ENCODE measurements around the gene GRB10. TPM values are rescaled to one million over a fixed set of nuclear protein-coding genes. Genes with fewer than 3 reads are reported as not detected.

GRB10 gene
- total and polyA plus RNA-seq, 4 donors, result 10.7 to 53.1 (median 17.5) TPM

- TF ChIP-seq, protein P1, sequence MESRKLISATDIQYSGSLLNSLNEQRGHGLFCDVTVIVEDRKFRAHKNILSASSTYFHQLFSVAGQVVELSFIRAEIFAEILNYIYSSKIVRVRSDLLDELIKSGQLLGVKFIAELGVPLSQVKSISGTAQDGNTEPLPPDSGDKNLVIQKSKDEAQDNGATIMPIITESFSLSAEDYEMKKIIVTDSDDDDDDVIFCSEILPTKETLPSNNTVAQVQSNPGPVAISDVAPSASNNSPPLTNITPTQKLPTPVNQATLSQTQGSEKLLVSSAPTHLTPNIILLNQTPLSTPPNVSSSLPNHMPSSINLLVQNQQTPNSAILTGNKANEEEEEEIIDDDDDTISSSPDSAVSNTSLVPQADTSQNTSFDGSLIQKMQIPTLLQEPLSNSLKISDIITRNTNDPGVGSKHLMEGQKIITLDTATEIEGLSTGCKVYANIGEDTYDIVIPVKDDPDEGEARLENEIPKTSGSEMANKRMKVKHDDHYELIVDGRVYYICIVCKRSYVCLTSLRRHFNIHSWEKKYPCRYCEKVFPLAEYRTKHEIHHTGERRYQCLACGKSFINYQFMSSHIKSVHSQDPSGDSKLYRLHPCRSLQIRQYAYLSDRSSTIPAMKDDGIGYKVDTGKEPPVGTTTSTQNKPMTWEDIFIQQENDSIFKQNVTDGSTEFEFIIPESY (IDR thresholded peaks at IDR 0.05), result no peak
- TF ChIP-seq GABPA (IDR thresholded peaks at IDR 0.05 in 1 of 2, conservative IDR thresholded peaks at IDR 0.05 in 1 of 2) (no peak), HNF4G (IDR thresholded peaks at IDR 0.05) (peak; percentile 86), NR2F2 (IDR thresholded peaks at IDR 0.05) (peak; percentile 78), YY1 (IDR thresholded peaks at IDR 0.05) (peak; percentile 49), FOXA2 (IDR thresholded peaks at IDR 0.05) (no peak), JUND (IDR thresholded peaks at IDR 0.05) (peak in 1 of 2 donors; percentile 56), EGR1 (IDR thresholded peaks at IDR 0.05; ENCODE audit: low read depth in 2 of 2) (no peak)
These were observed 221.8 kb downstream of the GRB10 start (continued) for GRCh38 chr7:50560865-50561351.

DNA sequence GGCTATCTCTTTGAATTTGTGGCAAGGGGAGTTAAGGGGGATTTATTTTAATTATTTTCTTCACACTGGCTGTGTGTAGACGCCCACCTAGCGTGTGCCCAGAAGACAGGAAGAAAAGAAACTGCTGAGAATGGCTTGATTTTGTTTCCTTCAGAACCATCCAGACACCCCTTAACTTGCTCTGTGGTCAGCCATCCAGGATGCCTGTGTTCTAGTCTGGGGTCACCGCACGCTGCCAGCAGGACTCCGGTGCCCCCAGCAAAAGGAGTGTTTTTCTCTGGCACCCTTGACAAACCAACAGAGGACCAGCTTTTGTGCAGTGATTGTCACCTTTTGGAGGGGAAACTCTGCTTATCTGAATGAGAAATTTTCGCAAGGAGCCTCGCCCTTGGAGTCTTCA lies 222.8 kb downstream of the GRB10 start:
- no peak for DNase-seq (ENCODE audit: low spot score)
- Histone ChIP-seq H3K9me3 (ENCODE audit: control insufficient read depth in 4 of 4, low read length in 3 of 4) (no peaks in the 10 kb centered on the region), H3K36me3 (ENCODE audit: control insufficient read depth in 4 of 4, insufficient read depth in 3 of 4, low read depth in 1 of 4, low read length in 3 of 4) (no peaks in the 10 kb centered on the region), H3K27me3 (ENCODE audit: control insufficient read depth in 4 of 4, insufficient read depth in 4 of 4, low read length in 3 of 4) (no peaks in the 10 kb centered on the region), H3K9ac (ENCODE audit: low read depth in 1 of 2, low read length in 2 of 2) (no peak overlapping the region), H3K27ac (ENCODE audit: low read depth in 1 of 2, low read length in 2 of 2) (no peak overlapping the region), H3K4me1 (ENCODE audit: control insufficient read depth in 4 of 4, insufficient read depth in 4 of 4, low read length in 3 of 4) (peaks cover 9 to 54% (median 41%) of the 10 kb centered on the region in 4 donors), H3K4me3 (ENCODE audit: low read depth in 1 of 3, low read length in 3 of 3) (no peak overlapping the region)
- no peak for TF ChIP-seq YY1 (IDR thresholded peaks at IDR 0.05)
- TF ChIP-seq GABPA (IDR thresholded peaks at IDR 0.05 in 1 of 2, conservative IDR thresholded peaks at IDR 0.05 in 1 of 2), result no peak
- TF ChIP-seq FOXA2 (IDR thresholded peaks at IDR 0.05), result no peak
- no peak for TF ChIP-seq HNF4A (conservative IDR thresholded peaks at IDR 0.05)
- no peak for TF ChIP-seq NR2F2 (IDR thresholded peaks at IDR 0.05)
- no peak for TF ChIP-seq JUND (IDR thresholded peaks at IDR 0.05)
- TF ChIP-seq HNF4G (IDR thresholded peaks at IDR 0.05), result no peak
- no peak for TF ChIP-seq FOXA1 (IDR thresholded peaks at IDR 0.05)
- no peak for TF ChIP-seq MAX (IDR thresholded peaks at IDR 0.05)
- no peak for TF ChIP-seq CTCF (IDR thresholded peaks at IDR 0.05; ENCODE audit: low read depth, low read length, missing input control)
- no peak for TF ChIP-seq SP1 (IDR thresholded peaks at IDR 0.05)
- TF ChIP-seq, protein P1 (IDR thresholded peaks at IDR 0.05), result no peak
- TF ChIP-seq RAD21 (IDR thresholded peaks at IDR 0.05), result no peak
- TF ChIP-seq RXRA (IDR thresholded peaks at IDR 0.05), result no peak
- no peak for TF ChIP-seq TAF1 (conservative IDR thresholded peaks at IDR 0.05)
- no peak for TF ChIP-seq EGR1 (IDR thresholded peaks at IDR 0.05; ENCODE audit: low read depth in 2 of 2)
- no peak for TF ChIP-seq REST (IDR thresholded peaks at IDR 0.05)
- no peak for TF ChIP-seq ATF3 (IDR thresholded peaks at IDR 0.05)
- 82% methylated on average over 7 of the region's 7 CpGs for WGBS
